GM21390 (cell line): ENCODE measurements around the gene HSBP1.

ENCODE experiments used
- ATAC-seq: cut with Tn5 transposase; IDR thresholded peaks from one replicate; pipeline ENCODE4 v1.9.1; 2021; ENCODE audit not compliant: unreplicated experiment

HSBP1 gene

DNA sequence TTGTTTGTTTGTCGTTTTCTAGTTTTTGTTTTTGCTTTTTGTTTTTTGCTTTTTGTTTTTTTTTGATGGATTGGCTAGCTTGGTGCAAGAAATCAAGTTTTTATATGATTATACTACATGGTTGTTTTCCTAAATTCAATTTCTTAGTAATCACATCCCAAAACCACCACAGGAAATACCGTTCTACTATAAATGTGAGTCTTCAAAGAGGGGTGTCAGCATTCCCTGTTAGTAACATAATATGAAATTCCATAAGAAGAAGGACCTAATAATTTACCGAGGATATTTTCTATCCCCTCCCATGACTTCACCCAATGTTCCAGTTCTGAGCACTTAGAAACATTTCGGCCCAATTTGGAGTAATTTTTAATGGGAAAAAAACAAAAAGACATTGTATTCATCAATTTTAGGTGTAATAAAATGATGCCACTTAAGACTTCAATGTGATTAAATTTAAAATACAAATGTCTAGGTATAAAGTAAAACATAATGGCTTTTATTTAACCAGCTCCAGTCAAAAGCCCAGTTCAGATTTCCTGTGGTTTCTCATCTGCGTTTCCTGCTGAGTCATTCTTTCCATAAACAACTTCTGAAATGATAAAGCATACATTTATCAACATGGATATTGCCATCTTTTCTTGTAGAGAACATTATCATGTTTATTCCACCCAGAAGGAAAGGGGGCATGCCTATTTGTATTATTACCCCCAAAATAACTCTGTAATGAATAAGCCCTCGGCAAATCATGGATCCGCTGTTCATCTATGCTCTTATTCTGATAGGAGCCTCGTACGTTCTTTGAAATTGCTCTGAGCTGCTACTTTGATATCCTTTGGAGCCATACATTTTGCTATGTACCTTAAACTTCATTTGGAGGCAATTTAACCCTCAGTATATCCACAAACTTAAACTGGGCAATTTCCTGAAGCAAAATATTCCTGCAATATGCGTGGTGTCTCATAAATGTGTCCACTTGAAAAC, 28.1 kb downstream of the HSBP1 start:
- no peak for ATAC-seq

DNA sequence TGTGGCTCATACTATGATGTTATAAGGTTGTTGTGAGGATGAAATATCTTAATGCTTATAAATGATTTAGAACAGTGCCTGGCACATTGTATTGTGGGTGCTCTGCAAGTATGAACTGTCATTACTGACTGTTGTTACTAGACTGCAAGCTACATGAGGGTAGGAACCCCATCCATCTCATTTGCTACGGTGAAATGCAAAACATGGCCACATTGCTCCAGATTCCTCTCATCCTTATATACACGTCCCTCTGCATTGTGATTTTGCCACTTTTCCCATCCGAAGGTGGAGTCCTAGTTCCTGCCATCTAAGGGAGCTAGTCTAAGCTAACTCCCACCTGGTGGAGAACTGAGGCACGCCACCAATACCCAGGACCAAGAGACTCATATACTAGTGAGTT, 29.8 kb downstream of the HSBP1 start:
- no peak for ATAC-seq

DNA sequence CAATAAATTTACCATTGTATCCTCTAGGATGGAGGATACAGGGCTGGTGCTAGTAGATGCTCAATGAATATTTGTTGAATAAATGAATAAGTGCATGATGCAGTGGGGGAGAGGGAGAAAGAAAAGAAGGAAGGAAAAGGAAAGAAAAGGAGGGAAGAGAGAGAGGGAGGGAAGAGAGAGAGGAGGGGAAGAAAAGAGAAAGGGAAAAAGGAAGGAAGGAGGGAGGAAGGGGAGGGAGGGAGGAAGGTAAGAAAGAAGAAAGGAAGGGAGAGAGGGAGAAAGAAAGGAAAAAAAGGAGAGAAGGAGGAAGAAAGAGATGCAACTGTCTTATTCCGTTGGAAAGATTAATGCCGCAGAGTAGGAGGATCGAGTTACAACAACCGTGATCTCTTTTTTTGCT, 30.4 kb downstream of the HSBP1 start:
- ATAC-seq, result no peak

DNA sequence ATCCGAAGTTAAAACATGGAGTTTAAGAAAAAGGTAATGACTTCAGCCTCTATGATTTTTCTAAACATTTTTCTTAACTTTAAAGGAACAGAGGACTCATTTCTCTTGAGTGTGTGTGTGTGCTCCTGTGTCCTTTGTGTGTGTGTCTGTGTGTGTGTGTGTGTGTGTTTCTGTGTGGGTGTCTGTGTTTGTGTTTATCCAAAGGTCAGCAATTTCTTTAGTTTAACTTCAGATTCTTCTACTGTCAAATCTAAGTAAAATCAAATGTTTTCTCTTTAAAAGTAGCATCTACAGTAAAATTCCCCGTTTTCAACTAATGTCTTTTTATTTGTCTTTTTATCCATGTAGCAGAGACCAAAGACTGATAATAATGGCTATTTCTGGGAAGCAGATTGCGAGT, 31.8 kb downstream of the HSBP1 start:
- ATAC-seq, result no peak

DNA sequence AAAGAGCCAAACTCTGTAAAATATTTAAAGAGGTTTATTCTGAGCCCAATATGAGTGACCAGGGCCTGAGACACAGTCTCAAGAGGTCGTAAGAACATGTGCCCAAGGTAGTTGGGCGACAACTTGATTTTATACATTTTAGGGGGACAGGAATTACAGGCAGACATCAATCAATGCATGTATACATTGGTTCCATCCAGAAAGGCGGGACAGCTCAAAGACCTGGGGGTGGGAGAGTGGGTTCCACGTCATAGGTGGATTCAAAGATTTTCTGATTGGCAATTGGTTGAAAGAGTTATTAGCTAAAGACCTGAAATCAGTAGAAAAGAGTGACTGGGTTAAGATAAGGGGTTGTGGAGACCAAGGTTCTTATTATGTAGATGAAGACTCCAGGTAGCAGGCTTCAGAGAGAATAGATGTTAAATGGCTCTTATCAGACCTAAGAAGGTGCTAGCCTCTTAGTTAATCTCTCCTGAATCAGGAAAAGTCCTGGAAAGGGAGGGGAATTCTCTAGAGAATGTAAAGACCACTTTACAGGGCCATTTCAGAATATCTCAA, 32.4 kb downstream of the HSBP1 start:
- ATAC-seq, result no peak

DNA sequence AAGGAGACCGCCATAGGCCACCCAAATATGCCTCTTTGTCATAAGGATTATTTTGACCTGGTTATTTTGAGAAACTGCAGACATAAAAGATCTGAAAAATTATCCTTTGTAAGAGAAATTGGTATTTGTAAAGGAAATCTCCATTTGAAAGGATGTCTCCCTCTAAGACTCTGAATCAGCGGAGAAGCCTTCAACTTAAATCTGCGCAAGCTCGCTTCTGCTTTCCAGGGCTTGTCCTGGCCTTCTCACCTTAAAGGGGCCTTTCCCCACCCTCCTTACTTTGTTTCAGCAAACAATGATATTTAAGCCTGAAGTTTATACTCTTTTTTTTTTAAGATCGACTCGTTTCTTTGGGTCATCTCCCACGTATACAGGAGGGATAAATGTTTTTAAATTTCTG, 34.5 kb downstream of the HSBP1 start:
- ATAC-seq, result no peak

DNA sequence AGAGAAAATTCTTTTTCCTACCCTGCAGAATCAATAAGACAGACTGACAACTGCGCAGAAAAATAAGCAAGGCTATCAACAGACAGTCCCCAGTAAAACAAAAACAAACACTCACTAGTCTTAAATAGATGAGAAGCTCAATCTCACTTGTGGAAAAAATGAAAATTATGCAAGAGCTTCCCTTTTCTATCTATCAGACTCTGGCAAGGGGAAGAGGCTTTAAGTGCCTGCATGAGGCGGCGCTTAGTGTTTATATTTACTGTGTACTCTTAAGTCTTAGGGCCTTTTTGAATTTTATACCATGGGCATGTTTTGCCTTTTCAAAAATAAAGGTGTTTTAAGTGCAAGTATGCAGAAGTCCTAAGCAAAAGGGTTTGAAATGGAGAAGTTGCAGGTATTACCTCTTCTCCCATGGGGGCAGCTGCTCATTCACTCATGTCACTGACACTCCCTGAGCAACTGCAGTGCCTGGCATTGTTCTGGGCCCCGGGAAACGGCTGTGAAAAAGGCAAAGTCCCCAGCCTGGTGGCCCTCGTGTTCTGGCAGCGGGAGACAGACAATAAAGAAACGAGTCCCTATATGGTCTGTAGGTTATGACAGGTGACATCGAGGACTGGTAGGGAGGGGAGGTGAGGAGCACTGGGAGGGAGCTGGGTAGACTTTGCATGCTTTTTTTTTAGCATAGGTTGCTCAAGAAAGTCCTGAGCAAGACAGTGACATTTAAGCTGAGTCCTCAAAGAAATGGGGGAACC, 35.2 kb downstream of the HSBP1 start:
- no peak for ATAC-seq

DNA sequence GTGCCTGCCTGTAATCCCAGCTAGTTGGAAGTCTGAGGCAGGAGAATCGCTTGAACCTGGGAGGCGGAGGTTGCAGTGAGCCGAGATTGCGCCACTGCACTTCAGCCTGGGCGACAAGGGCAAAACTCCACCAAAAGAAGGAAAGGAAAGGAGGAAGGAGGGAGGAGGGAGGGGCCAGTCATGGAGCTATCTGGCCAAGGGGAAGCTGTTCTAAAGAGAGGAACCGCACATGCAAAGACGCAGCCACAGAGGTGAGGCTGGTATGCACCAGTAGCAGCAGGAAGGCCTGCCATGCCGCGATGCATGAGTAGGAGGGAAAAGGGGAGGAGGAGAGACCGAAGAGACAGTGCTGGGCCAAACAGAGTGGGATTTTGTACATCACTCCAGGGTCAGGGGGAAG, 35.9 kb downstream of the HSBP1 start:
- no peak for ATAC-seq

DNA sequence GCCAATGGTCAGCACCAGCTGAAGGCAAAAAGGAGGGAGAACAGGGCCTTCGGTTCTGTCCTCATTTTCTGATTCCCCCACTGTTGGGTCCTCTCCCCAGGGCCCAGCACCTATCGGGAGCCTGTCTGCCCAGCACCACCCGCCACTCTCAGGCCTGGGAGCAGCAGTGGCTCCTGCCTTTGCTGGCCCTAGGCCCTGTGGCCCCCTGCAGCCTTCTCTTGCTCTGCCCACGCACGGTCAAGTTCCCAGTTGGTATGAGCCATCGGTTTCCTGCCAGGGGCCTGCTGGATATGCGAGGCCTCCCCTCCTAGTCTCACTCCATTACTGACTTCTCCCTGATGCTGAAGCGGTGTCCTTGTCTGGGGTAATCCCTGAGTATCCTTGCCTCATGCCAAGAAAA, 37.5 kb downstream of the HSBP1 start:
- ATAC-seq, result no peak

DNA sequence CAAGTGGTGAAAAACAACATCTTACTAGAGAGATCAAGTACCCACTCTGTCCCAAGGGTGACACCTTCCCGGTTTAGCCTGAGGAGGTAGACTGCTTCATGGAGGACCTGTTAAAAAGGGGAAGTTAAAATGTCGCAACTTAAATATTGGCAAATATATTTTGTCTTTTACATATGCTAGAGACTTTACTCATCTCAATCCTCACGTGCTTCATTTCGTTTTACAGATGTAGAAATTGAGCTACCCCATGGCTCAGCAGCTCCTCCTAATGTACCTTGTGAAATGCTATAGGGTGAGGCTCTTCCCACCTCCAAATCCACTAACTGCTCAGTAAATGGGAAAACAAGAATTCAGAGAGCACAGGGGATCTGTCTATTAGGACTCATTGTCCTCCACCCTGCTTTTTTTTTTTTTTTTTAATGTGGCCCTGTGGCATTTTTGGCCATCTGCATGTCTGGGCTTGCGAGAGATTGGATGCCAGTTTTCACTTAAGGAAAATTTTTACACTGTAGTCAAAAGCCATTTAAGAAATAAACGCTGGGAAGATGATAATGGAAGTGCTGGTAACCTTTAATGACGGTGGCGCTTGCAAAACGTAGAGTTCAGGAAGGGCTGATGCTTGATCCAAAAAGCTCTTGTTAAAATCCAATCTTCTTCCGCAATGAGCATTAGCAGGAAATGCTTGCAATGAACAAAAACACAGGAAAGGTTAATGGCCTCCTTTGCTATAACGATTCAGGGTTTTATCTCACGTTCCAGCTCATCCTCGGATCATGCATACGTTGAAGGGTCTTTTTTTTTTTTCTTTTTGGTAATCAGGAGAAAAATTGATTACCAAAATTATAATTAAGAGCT, 39.8 kb downstream of the HSBP1 start:
- ATAC-seq, result no peak

DNA sequence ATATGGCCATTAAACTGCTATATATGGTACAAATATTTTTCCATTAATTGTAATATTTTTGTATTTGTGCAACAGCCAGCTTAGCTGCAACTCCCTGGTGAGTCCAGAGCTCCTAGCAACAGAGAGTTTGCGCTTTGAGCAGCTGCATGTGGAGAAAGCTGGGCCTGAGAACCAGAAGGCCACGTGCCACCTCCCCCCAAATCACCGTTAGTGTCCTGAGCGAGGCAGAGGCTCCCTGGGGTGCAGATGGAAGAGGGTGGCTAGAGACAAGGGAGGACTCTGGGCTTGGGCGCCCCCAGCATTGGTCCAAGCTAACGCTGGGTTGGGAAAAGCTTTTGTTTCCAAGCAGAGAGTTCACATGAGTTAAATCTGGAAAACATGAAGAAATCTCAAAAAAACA, 41.6 kb downstream of the HSBP1 start:
- ATAC-seq, result no peak

DNA sequence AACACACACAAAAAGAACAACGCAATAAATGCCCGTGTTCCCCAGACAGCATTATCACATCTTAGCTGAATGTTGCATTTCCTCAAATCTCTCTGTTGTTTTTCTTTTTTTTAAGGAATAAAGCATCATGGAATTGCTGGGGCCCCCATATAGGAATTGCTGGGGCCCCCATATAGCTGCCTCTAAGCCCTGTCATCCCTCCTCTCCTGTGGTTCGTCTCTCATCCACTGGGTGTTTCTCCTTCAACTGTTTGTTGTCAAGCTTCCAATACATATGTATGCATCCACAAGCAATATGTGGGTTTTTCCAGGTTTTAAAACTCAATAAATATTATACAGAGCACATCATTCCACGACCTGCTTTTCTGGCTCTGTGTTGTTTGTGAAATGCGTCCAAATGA, 43.2 kb downstream of the HSBP1 start:
- ATAC-seq, result no peak

DNA sequence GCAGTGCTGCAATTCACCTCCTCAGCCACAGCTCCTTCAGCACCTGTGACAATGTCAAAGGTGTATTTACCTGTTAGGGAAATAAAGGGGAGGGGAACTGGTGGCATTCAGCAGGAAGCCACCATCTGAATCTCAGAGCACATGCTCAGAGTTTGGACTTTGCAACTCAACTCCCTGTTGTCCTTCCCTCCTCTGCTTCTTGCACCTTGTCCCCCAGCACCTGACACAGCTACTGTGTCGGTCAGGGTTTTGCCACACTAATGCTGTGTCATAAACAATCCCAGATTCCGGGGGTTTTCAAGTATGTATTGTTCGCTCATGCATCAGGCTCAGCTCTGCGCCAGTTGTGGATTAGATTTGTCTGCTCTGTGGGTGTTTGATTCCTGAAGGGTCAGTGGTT, 43.7 kb downstream of the HSBP1 start:
- no peak for ATAC-seq

DNA sequence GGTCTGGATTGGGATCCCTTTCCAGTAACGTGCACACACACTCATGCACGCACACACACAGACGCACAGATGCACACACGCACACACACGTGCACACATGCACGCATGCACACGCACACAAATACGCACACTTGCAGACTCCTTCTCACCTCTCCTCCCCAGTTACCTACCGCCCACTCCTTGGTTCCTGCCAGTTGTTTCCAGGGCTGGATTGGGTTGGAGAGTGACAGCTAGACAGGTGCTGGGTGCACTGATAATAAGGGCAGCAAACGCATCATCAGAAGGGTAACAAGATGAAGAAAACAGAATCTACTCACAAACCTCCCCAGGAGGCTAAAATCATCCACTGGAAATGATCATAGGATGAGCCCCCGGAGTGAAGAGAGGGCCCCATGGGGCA, 45.0 kb downstream of the HSBP1 start:
- ATAC-seq, result no peak

DNA sequence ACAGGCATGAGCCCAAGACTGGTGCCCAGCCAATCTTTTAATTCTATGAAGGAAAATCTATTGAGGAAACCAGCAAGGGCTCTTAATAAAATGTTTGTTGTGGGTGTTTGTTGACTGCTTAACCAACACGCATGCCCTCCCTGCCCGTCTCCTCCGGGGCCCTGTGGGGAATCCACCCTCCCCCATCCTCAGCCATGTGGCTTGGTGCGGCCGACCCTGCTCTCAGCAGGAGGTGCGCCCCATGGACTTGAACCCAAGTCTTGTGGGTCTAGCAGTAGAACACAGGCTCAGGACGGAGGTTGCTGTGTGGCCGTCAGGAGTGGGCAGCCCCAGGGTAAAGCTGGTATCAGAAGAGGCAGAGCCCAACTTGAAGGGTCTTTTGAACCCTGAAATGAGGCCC, 46.1 kb downstream of the HSBP1 start:
- no peak for ATAC-seq

DNA sequence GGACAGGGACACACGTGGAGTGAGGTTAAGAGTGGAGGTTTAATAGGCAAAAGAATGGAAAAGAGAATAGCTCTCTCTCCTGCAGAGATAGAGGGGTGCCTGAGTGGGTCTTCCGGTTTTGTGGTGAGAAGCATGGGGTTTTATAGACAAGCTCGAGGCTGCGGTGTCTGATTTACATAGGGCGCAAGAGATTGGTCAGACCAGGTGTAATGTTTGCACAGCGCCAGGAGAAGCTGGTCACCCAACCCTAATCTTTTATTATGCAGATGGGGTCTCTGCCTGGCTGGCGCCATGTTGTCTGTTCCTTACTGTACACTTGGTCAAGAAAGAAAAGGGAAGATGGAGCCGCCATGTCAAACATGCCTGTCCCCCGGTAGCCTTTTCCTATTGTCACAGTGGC, 46.6 kb downstream of the HSBP1 start:
- ATAC-seq, result no peak

DNA sequence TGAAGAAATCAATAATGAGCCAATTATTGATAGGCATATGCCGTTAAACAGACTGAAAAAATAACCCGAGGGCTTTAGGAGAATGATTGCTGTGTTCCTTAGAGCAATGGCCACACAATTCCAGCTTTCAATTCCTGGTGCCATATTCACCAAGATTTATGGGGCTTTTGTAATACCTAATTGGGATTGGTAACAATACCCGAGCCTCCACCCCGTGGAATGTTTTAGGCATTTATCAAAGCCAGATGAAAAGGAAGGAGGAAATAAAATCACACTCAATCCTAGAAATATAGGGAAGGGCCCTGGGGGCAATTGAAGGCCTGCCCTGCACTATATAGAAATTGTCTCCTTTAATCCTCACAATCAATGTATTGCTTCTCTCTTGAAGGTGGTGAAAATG, 49.0 kb downstream of the HSBP1 start:
- no peak for ATAC-seq

DNA sequence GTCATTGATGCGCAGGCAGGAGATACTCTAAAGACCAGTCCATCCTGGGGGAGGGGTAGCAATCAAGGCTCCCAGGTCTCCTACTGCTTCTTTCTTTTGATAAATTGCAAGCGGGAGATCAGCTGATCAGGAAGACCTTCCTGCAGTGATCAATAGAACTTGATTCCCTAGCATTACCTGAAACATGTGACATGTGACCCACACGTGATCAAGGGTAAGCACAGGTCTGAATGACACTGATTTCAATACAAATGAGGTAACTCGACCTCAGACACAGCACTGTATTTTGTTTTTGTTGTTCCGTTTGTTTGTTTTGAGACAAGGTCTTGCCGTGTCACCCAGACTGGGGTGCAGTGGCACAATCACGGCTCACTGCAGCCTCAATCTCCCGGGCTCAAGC, 51.5 kb downstream of the HSBP1 start:
- no peak for ATAC-seq

DNA sequence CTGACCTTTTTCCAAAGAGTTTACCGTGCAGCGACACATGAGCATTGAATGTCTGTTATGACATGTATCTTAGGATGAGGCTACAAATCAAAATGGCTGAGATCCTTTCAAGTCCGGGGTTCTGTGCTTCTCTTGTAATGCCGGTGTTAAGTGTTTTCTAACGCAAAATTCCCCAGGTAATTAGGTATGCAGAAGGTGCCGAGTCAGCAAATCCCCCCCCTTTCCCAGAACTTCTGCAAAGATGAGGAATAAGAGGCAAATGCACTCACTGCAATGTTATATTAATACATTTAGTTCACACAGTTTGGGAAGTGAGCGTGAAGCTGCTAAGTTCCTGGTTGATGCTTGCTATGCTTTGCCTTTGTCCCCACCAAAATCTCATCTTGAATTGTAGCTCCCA, 54.9 kb downstream of the HSBP1 start:
- ATAC-seq, result no peak

DNA sequence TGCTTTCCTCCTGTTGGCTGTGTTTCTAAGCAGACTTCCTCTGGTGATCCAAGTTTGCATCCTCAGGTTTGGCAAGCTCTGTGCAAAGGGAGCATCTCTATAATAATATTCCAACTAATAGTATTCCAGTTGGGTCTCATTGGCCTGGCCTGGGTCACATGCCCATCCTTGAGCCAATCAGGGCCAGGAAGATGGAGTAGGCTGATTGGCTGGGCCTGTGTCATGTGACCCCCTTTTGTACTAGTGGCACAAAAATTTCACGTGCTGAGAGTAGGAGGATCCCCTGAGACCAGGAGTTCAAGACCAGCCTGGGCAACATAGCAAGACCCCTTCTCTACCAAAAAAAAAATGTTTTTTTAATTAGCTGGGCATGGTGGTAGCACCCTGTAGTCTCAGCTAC, 55.9 kb downstream of the HSBP1 start:
- no peak for ATAC-seq
